ENCODE results near the gene CRELD1. TPM values are rescaled to one million over a fixed set of nuclear protein-coding genes. Genes with fewer than 3 reads are reported as not detected.

Gene CRELD1
- polyA plus RNA-seq, 1 of the 3 experiments (the other 2 are of a cell fraction): 77.6 TPM

DNA sequence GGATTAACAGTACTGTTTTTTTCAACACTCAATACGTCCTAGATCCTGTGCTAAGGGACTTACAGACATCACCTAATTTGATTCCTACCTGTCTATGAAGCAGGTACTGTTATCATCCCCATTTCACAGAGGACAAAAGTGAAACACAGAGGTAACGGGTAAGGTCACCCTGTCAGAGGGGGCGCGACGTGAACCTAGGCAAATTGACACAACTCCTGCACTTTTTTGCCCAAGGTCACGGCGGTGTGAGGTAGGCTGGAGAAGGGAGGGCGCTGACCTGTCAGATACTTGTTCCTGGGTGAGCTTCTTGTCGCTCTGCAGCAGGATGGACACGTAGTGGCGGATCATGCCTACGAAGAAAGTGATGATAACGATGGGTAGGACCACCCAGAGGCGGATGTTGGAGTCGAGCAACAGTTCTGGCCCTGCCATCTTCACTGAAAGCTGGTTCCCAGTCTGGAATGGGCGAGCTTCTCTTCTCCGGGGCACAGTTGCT, 52.6 kb downstream of the CRELD1 start:
- Histone ChIP-seq H3K9me2 (no peaks in the 10 kb centered on the region), H3K9ac (peak overlapping the region; percentile 77), H3K27ac (ENCODE audit: low read depth in 2 of 2, low read length in 1 of 2) (peak overlapping the region; percentile 57 to 58; a peak in 3 of 4 replicates), H3K79me2 (ENCODE audit: insufficient read depth) (peaks cover 83% of the 10 kb centered on the region), H3K27me3 (ENCODE audit: insufficient read depth) (no peaks in the 10 kb centered on the region), H3K9me3 (no peaks in the 10 kb centered on the region), H3F3A (replicated peaks; ENCODE audit: insufficient read depth) (peaks cover 4% of the 10 kb centered on the region), H4K20me1 (ENCODE audit: insufficient read depth) (no peaks in the 10 kb centered on the region), H3K4me2 (peak overlapping the region; percentile 92), H2AFZ (ENCODE audit: low read depth) (peak overlapping the region; percentile 88; the same call in 1 of the 2 replicates), H3K4me1 (ENCODE audit: control insufficient read depth in 1 of 2, insufficient read depth in 2 of 2, low read depth in 1 of 2, low read length in 1 of 2) (peaks cover 11 to 13% of the 10 kb centered on the region in 2 experiments; a peak in 3 of 4 replicates), H3K36me3 (replicated peaks in 1 of 2; ENCODE audit: control insufficient read depth in 1 of 2, insufficient read depth in 2 of 2, low read length in 1 of 2) (peaks cover 5 to 12% of the 10 kb centered on the region in 2 experiments), H3K4me3 (ENCODE audit: low read depth in 2 of 2, low read length in 1 of 2) (peak overlapping the region; percentile 82 to 94)
- no peak for DNase-seq
- WGBS (ENCODE audit: low lambda C conversion rate): 1% methylated on average over 16 of the region's 17 CpGs
- ChIA-PET CTCF (interaction anchor here (0.8 kb wide), 1 partner anchor 772 kb away, joined by 3 read pairs; no protein-coding TSS in a partner anchor), POLR2A (interaction anchor here (0.8 to 1.3 kb wide), 2 partner anchors 53 to 194 kb away, joined by 3 to 7 read pairs; partner anchors contain the start of genes ARPC4, CRELD1 and TADA3)
- TF ChIP-seq ELF1 (IDR thresholded peaks at IDR 0.05): no peak

DNA sequence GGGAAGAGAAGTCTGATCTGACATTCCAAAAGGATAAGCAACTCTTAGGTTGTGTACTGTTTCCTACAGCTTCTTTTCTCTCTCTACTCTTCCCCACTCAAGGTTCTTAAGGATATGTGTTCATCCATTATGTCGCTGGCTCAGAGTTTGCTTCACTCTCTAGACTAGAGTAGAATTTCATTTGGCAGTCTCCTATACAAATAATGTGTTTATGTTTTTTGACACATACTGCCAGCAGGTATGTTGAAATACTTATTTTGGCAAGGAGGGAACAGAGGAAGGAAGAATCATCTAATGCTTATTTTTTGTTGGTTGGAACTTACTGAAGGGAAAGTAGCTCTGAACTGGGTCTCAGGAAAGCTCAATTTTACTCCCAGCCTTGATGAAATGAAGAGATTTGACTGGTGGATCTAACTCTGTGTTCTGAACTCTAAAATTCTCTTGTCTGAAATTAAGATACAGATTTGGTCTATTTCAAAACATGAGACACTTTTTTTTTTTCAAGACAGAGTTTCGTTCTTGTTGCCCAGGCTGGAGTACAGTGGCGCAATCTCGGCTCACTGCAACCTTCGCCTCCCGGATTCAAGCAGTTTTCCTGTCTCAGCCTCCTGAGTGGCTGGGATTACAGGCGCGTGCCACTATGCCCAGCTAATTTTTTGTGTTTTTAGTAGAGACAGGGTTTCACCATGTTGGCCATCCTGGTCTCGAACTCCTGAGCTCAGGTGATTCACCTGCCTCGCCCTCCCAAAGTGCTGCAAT, 60.6 kb downstream of the CRELD1 start:
- H3K27me3 ChIP-seq (ENCODE audit: insufficient read depth): no peaks in the 10 kb centered on the region
- no peak overlapping the region for H3K9ac ChIP-seq
- H2AFZ ChIP-seq (ENCODE audit: low read depth): no peak overlapping the region
- WGBS (ENCODE audit: low lambda C conversion rate): 94% methylated on average over 10 of the region's 10 CpGs
- no peaks in the 10 kb centered on the region for H4K20me1 ChIP-seq (ENCODE audit: insufficient read depth)
- no peak overlapping the region for H3K4me3 ChIP-seq (ENCODE audit: low read depth in 2 of 2, low read length in 1 of 2)
- no peak overlapping the region for H3K4me2 ChIP-seq
- TF ChIP-seq MXI1 (IDR thresholded peaks at IDR 0.05; ENCODE audit: low read depth, low read length): no peak
- TF ChIP-seq RFX5 (IDR thresholded peaks at IDR 0.05; ENCODE audit: low read length): no peak
- no peak for TF ChIP-seq FOXJ3 (CRISPR knock-in tag; IDR thresholded peaks at IDR 0.05)
- TF ChIP-seq, protein P1, sequence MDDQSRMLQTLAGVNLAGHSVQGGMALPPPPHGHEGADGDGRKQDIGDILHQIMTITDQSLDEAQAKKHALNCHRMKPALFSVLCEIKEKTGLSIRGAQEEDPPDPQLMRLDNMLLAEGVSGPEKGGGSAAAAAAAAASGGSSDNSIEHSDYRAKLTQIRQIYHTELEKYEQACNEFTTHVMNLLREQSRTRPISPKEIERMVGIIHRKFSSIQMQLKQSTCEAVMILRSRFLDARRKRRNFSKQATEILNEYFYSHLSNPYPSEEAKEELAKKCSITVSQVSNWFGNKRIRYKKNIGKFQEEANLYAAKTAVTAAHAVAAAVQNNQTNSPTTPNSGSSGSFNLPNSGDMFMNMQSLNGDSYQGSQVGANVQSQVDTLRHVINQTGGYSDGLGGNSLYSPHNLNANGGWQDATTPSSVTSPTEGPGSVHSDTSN (IDR thresholded peaks at IDR 0.05): no peak
- TF ChIP-seq, protein P2, sequence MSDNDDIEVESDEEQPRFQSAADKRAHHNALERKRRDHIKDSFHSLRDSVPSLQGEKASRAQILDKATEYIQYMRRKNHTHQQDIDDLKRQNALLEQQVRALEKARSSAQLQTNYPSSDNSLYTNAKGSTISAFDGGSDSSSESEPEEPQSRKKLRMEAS (IDR thresholded peaks at IDR 0.05; ENCODE audit: low read depth): no peak
- no peak for TF ChIP-seq NFIC (IDR thresholded peaks at IDR 0.05; ENCODE audit: borderline replicate concordance)
- no peak for TF ChIP-seq JUND (IDR thresholded peaks at IDR 0.05)
- TF ChIP-seq NRF1 (IDR thresholded peaks at IDR 0.05; ENCODE audit: low read depth, low read length): no peak
- no peaks in the 10 kb centered on the region for H3K9me3 ChIP-seq
- H3K36me3 ChIP-seq (replicated peaks in 1 of 2; ENCODE audit: control insufficient read depth in 1 of 2, insufficient read depth in 2 of 2, low read length in 1 of 2): peaks cover 0 to 17% of the 10 kb centered on the region in 2 experiments
- H3K4me1 ChIP-seq (ENCODE audit: control insufficient read depth in 1 of 2, insufficient read depth in 2 of 2, low read depth in 1 of 2, low read length in 1 of 2): no peaks in the 10 kb centered on the region
- no peak overlapping the region for H3K27ac ChIP-seq (ENCODE audit: low read depth in 2 of 2, low read length in 1 of 2)
- POLR2A ChIA-PET: no interaction called here
- H3K9me2 ChIP-seq: no peaks in the 10 kb centered on the region
- CTCF ChIA-PET: interaction anchor here (0.7 kb wide), 1 partner anchor 93 kb away, joined by 3 read pairs; no protein-coding TSS in a partner anchor
- DNase-seq: no peak
- no peaks in the 10 kb centered on the region for H3F3A ChIP-seq (replicated peaks; ENCODE audit: insufficient read depth)
- H3K79me2 ChIP-seq (ENCODE audit: insufficient read depth): peaks cover 51% of the 10 kb centered on the region; the same call in 1 of the 2 replicates

Small RNA genes within 50 kb of the gene (small RNA-seq; reads per million reads assigned to genes)
- gene RNU6-882P: 0 reads per million in 7 experiments

Other genes starting within 250 kb of the CRELD1 start
- gene CPNE9, start 230.0 kb upstream of the CRELD1 start, polyA plus RNA-seq (2012; rRNA removed): 0.03 and 0.06 TPM in 2 replicates
- gene BRPF1, start 202.1 kb upstream of the CRELD1 start, polyA plus RNA-seq (2012; rRNA removed): 12.0 and 13.0 TPM in 2 replicates
- 26.8 and 30.9 TPM in 2 replicates for gene OGG1, start 183.9 kb upstream of the CRELD1 start, polyA plus RNA-seq (2012; rRNA removed)
- gene CAMK1, start 163.9 kb upstream of the CRELD1 start, polyA plus RNA-seq (2012; rRNA removed): 44.9 and 47.1 TPM in 2 replicates
- 84.1 and 102 TPM in 2 replicates for gene TADA3, start 141.4 kb upstream of the CRELD1 start, polyA plus RNA-seq (2012; rRNA removed)
- gene ARPC4, start 140.8 kb upstream of the CRELD1 start, polyA plus RNA-seq (2012; rRNA removed): 220 and 233 TPM in 2 replicates
- 41.6 and 51.9 TPM in 2 replicates for gene TTLL3, start 123.6 kb upstream of the CRELD1 start, polyA plus RNA-seq (2012; rRNA removed)
- 43.4 and 48.0 TPM in 2 replicates for gene RPUSD3, start 89.8 kb upstream of the CRELD1 start, polyA plus RNA-seq (2012; rRNA removed)
- gene CIDEC, start 53.6 kb upstream of the CRELD1 start, polyA plus RNA-seq (2012; rRNA removed): 0.11 TPM in 1 of 2 replicates, not detected in the other
- gene JAGN1, start 43.2 kb upstream of the CRELD1 start, polyA plus RNA-seq (2012; rRNA removed): 40.9 and 41.6 TPM in 2 replicates
- gene IL17RE, start 31.0 kb upstream of the CRELD1 start, polyA plus RNA-seq (2012; rRNA removed): 0.76 and 0.95 TPM in 2 replicates
- gene IL17RC, start 16.7 kb upstream of the CRELD1 start, polyA plus RNA-seq (2012; rRNA removed): 17.3 and 17.9 TPM in 2 replicates
- 3.9 and 5.5 TPM in 2 replicates for gene PRRT3, start 18.6 kb downstream of the CRELD1 start, polyA plus RNA-seq (2012; rRNA removed)
- 113 and 123 TPM in 2 replicates for gene EMC3, start 53.0 kb downstream of the CRELD1 start, polyA plus RNA-seq (2012; rRNA removed)
- 7.3 and 9.6 TPM in 2 replicates for gene FANCD2, start 92.6 kb downstream of the CRELD1 start, polyA plus RNA-seq (2012; rRNA removed)
- gene FANCD2OS, start 174.4 kb downstream of the CRELD1 start, polyA plus RNA-seq (2012; rRNA removed): not detected in 2 replicates
- gene BRK1, start 181.8 kb downstream of the CRELD1 start, polyA plus RNA-seq (2012; rRNA removed): 211 and 283 TPM in 2 replicates
- gene VHL, start 207.9 kb downstream of the CRELD1 start, polyA plus RNA-seq (2012; rRNA removed): 9.2 and 10.2 TPM in 2 replicates
- 7.7 and 8.6 TPM in 2 replicates for gene IRAK2, start 231.1 kb downstream of the CRELD1 start, polyA plus RNA-seq (2012; rRNA removed)